DLD1 (cell line): ENCODE results near the gene PLPPR3.
"Not testable (repeated sequence)": the region's sequence is repeated elsewhere in the genome, so short reads cannot be mapped to it uniquely, and the experiment has no call there.

Source experiments
- in situ Hi-C: cut with HindIII; loops from 2 replicates; pipeline ENCODE4 v1.10.0; 2017; ENCODE audit warnings: low sequenced_read_pairs

Gene PLPPR3

GRCh38 chr19:829129-829758, 7.5 kb upstream of the PLPPR3 start:
- in situ Hi-C loops: no loop called here

- in situ Hi-C loops: no loop called here
Measured at GRCh38 chr19:827710-828321, 6.1 kb upstream of the PLPPR3 start, which contains the start of gene AZU1. TSS of gene AZU1 (plus strand) at chr19:827837. CDS start at chr19:827847, 10 bp downstream.

DNA sequence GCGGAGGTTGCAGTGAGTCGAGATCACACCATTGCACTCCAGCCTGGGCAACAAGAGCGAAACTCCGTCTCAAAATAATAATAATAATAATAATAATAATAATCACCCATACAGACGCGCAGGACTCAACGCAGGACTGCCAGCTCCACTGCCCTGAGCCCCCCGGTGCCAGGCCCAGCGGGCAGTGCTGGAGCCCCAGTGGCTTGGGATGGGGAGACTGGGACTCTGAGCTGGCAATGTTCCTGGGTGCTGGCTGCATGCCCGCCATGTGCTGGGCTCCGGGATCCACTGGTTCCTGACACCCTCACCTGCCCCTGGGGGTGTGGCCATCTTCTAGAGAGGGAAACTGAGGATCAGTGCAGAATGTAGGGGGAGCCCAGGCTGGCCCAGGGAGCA, 5.6 kb upstream of the PLPPR3 start:
- in situ Hi-C loops: no loop called here

DNA sequence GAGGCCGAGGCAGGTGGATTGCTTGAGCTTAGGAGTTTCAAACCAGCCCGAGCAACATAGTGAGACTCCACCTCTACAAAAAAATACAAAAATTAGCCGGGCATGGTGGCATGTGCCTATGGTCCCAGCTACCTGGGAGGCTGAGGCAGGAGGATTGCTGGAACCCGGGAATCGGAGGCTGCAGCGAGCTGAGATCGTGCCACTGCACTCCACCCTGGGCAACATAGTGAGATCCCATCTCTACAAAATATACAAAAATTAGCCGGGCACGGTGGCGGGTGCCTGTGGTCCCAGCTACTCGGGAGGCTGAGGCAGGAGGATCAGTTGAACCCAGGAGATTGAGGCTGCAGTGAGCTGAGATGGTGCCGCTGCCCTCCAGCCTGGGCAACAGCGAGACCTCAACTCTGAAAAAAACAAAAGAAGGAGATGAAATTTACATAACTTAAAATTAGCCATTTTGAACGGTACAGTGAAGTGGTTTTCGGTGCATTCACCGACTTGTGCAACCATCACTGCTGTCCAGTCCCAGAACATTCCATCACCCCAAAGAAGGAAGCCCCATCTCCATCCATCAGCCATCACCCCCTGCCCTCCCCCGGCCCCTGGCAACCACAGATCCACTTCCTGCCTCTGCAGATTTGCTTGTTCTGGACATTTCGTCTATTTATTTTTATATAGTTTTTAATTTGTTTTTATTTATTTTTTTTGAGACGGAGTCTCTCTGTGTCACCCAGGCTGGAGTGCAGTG, 4.3 kb upstream of the PLPPR3 start:
- in situ Hi-C loops: no loop called here

- in situ Hi-C loops: no loop called here
Measured at GRCh38 chr19:824885-825284, 3.1 kb upstream of the PLPPR3 start.

- in situ Hi-C loops: no loop called here
Measured at GRCh38 chr19:823565-824121, 1.9 kb upstream of the PLPPR3 start.

DNA sequence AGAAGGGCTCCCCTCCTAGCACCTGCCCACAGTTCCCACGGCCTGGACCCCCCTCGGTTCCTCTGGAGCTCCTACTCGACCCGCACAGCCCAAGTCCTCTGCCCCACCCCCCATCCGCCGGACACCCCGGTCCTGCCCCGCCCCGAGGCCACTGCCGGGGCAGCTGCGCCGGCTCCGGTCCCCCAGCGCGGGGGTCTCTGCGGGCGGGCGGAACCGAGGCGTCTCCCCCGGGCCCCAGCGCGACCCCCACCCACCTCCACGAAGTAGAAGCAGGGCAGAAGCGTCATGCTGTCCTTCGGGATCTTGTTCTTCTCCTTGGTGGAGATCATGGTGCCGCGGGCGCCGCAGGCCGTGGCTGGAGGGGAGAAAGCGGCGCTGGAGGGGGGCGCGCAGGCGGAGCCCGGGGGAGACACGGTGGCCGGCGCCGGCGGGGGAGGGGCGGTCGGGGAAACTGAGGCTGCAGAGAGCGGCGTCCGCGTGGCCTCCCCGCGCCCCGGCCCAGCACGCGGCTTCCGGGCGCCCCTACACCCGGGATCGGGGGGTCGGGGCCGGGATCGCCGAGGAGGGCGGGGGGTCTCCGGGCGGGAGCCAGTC, 427 bp downstream of the PLPPR3 start:
- in situ Hi-C loops: no loop called here

- in situ Hi-C loops: not testable (repeated sequence)
Measured at GRCh38 chr19:820212-820611, 1.5 kb downstream of the PLPPR3 start.

DNA sequence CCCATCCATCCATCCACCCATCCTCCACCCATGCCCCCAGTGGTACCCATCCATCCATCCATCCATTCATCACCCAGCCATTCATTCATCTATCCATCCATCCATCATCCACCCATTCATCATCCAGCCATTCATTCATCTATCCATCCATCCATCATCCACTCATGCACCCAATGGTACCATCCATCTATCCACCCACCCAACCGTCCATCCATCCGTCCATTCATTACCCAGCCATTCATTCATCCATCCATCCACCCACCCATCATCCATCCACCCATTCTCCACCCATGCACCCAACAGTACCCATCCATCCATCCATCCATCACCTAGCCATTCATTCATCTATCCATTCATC, 5.3 kb downstream of the PLPPR3 start:
- in situ Hi-C loops: no loop called here

- in situ Hi-C loops: no loop called here
Measured at GRCh38 chr19:815775-816499, 5.8 kb downstream of the PLPPR3 start.

GRCh38 chr19:815079-815774, 6.5 kb downstream of the PLPPR3 start:
- in situ Hi-C loops: no loop called here

DNA sequence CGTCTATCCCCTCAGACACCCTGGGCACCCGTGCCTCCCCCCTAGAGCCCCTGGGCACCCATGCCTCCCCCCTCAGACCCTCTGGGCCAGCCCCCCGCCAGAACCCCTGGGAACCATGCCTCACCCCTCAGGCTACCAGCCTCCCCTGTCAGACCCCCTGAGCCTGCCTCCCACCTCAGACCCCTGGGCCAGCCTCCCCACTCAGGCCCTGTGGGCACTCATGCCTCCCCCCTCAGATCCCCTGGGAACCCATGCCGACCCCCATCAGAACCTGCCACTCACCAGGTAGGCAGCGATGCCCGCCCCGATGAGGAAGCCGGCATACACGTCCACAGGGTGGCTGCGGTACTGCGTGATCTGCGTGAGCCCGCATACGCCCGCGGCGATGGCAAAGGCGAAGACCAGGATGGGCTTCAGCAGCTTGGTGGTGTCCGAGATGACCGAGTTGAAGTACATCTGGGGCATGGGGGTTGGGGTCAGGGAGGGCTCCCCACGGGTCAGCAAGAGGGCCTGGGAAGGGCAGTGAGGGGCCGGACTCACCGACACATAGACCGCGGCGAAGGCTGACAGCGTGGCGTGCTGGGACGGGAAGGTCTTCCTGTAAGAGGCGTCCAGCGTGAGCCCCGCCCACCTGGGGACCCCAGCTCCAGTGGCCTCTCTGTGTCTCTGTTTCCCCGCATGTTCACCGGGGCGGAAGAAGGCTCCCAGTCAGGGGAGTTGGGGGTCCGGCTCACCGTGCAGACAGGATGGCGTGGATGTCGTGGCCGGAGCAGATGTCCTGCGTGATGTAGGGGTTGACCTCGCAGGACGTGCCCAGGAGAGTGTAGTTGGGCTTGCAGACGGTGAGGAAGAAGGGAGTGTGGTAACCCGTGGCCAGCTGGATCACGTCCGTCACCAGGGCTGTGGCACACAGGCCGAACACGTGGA, 7.3 kb downstream of the PLPPR3 start:
- in situ Hi-C loops: no loop called here

GRCh38 chr19:813219-814151, 8.3 kb downstream of the PLPPR3 start:
- in situ Hi-C loops: no loop called here

DNA sequence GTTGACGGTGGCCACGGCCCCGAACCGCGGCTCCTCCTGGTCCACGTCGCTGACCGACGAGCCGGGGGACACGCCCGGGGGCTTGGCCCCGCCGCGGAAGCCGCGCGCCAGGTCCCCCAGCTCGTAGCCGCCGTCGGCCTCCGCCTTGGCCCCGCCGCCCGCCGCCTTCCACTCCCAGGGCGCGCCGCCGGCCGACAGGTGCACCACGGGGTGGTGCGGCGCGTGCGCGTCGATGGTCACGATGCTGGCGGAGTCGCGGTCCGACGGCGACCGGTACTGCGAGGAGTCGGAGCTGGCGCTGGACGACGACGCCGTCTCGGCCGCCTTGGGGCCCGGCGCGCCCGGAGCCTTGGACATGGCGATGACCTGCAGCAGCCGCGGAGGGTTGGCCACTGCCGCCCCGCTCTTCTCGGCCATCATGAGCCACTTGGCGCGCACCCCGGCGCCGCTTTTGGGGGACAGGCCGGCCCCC, 9.0 kb downstream of the PLPPR3 start:
- in situ Hi-C loops: no loop called here

DNA sequence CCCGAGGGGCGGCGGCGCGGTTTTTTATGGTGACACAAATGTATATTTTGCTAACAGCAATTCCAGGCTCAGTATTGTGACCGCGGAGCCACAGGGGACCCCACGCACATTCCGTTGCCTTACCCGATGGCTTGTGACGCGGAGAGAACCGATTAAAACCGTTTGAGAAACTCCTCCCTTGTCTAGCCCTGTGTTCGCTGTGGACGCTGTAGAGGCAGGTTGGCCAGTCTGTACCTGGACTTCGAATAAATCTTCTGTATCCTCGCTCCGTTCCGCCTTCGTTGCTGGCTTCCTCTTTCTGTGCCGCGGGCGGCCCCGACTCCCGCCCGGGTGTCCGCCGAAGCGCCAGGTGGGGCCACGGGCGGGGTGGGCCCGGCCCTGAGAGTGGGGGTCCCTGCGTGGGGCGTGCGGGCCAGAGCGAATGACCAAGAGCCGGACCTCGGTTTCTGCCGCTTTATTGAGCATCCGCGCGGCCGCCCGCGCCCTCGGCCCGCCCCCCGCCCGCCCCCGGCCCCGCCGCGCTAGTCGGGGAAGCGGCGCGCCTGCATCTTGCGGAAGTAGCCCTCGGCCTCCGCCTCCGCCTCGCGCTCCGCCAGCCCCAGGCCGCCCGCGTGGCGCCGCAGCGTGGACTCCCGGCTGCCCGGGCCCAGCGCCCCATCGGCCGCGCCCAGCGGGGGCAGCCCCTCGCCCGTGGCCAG, 9.6 kb downstream of the PLPPR3 start:
- in situ Hi-C loops: no loop called here

DNA sequence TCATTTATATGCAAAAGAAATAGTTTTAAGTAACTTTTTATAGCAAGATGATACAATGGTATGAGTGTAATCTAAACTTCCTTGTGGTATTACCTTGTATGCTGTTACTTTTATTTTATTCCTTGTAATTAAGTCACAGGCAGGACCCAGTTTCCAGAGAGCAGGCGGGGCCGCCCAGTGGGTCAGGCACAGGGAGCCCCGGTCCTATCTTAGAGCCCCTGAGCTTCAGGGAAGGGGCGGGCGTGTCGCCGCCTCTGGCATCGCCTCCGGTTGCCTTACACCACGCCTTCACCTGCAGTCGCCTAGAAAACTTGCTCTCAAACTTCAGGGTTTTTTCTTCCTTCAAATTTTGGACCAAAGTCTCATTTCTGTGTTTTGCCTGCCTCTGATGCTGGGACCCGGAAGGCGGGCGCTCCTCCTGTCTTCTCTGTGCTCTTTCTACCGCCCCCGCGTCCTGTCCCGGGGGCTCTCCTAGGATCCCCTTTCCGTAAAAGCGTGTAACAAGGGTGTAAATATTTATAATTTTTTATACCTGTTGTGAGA, 10.2 kb downstream of the PLPPR3 start:
- in situ Hi-C loops: no loop called here

DNA sequence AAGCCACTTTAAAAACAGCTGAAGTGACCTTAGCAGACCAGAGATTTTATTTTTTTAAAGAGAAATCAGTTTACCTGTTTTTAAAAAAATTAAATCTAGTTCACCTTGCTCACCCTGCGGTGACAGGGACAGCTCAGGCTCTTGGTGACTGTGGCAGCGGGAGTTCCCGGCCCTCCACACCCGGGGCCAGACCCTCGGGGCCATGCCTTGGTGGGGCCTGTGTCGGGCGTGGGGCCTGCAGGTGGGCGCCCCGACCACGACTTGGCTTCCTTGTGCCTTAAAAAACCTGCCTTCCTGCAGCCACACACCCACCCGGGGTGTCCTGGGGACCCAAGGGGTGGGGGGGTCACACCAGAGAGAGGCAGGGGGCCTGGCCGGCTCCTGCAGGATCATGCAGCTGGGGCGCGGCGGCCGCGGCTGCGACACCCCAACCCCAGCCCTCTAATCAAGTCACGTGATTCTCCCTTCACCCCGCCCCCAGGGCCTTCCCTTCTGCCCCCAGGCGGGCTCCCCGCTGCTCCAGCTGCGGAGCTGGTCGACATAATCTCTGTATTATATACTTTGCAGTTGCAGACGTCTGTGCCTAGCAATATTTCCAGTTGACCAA, 10.8 kb downstream of the PLPPR3 start:
- in situ Hi-C loops: no loop called here
